OCI-LY1 (cell line): ENCODE results near the gene TTLL5.

Experiments used
- CTCF ChIP-seq: fragments of 200-600 bp; sonication (generic), shearing (Covaris generic); IDR thresholded peaks from 2 replicates; pipeline ENCODE4 v1.5.1; 2017; ENCODE audit warnings: mild to moderate bottlenecking, antibody characterized with exemption, low read length, moderate library complexity, mixed read lengths
- EZH2 ChIP-seq: fragments of 200-600 bp; sonication (generic), shearing (Covaris generic); IDR thresholded peaks from 2 replicates; pipeline ENCODE4 v1.8.0; 2017; ENCODE audit warnings: borderline replicate concordance, mixed run types, mild to moderate bottlenecking, antibody characterized with exemption, low read length, moderate library complexity, mixed read lengths

- TF ChIP-seq CTCF (no peak), EZH2 (no peak)
Measured at GRCh38 chr14:75999511-76000190, 338.6 kb downstream of the TTLL5 start.
